K562 treated with DMSO at 1 percent for 12 hours (cell line): ENCODE results near the gene ZBTB40. TPM values are rescaled to one million over a fixed set of nuclear protein-coding genes. Genes with fewer than 3 reads are reported as not detected.

Experiments
- total RNA-seq: library from RNA; unstranded; fragments of 300-600 nt; gene quantifications from 2 replicates; pipeline ENCODE4 v1.2.3, GENCODE V29; 2022; ENCODE audit not compliant: insufficient read depth

Gene ZBTB40, protein sequence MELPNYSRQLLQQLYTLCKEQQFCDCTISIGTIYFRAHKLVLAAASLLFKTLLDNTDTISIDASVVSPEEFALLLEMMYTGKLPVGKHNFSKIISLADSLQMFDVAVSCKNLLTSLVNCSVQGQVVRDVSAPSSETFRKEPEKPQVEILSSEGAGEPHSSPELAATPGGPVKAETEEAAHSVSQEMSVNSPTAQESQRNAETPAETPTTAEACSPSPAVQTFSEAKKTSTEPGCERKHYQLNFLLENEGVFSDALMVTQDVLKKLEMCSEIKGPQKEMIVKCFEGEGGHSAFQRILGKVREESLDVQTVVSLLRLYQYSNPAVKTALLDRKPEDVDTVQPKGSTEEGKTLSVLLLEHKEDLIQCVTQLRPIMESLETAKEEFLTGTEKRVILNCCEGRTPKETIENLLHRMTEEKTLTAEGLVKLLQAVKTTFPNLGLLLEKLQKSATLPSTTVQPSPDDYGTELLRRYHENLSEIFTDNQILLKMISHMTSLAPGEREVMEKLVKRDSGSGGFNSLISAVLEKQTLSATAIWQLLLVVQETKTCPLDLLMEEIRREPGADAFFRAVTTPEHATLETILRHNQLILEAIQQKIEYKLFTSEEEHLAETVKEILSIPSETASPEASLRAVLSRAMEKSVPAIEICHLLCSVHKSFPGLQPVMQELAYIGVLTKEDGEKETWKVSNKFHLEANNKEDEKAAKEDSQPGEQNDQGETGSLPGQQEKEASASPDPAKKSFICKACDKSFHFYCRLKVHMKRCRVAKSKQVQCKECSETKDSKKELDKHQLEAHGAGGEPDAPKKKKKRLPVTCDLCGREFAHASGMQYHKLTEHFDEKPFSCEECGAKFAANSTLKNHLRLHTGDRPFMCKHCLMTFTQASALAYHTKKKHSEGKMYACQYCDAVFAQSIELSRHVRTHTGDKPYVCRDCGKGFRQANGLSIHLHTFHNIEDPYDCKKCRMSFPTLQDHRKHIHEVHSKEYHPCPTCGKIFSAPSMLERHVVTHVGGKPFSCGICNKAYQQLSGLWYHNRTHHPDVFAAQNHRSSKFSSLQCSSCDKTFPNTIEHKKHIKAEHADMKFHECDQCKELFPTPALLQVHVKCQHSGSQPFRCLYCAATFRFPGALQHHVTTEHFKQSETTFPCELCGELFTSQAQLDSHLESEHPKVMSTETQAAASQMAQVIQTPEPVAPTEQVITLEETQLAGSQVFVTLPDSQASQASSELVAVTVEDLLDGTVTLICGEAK
- 4.8 and 20.7 TPM in 2 replicates for total RNA-seq

DNA sequence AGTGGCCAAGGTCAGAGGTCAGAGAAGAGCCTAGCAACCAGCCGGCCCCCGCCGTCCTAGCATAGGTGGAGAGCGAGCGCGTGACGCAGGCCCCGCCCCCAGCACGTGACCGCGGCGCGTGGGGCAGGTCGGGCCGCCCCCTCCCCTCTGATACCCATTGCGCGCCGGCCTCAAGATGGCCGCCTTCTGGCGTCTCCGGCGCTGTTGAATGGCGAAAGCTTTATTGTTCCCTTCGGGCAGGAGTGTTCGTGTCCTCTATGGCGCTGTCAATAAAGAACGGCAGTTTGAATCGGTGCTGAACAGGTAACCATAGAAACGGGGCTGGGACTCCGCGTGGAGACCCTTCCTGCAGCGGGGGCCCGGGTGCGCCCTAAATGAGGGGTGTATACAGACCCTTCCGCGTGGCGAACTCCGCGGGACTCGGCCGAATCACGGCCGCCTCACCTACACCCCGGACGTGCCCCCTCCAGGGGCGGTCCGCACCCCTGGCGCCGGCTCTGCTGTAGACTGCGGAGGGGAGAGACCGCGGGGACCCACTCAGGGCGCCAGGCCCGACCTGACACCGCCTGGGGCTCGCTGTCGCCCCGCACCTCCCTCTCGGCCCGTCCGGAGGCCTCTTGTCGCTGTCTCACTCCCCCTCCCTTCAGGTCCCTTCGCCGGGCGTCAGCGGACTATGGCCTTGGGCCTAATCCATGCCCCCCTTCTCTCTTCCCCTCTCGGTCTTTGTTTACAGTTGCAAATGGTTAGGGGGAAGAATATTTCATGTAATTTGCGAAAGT, at the start of gene ZBTB40:
Gene ZBTB40, plus strand, starts transcription at position 150 of the 779 bp plus-strand sequence. CDS start 38,098 bp downstream, outside the sequence.

DNA sequence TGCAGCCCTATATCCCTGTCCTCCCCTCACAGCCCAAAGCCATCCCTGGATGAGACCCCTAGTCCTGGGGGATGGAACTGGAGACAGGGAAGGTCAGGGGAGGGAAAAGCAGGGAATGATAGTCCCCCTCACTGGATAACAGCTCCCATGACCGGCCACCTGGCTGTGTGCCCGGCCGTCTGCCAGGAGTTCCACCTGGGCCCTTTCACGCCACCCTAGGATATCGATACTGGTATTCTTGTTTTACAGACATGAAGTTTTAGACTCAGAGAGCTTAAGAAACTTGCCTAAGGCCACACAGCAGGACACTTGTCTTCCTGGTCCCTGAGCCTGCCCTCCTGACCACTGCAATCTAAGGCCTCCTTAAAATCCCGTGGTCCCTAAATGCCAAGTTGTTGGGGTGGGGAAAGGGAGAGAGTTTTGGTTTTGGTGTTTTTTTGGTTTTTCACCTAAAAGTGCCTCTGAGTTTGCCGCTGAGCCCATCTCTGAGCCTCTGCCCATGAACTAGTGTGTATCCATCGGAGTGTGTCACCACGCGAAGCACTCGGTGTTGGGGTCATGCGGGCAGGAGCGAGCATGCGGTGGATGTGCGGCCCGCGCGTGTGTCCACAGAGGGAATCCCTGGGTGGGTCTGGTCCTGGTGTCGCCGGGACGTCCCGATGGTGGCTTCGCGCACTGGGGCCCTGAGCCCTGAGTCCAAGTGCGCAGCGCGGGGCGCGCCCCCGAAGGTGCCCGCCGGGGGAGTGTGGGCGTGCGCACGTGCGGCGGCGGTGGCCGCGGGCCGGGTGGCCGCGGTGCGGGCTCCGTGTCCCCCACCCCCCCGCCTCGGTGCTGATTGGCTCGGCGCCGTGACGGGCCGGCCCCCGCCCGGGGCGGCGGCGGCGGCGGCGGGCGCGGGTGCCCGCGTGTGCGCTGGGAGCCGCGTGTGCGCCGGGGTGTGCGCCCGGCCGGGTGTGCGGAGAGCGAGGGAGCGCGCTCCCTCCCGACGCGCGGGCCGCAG, 111.2 kb downstream of the ZBTB40 start, which contains the start of gene EPHA8:
Gene EPHA8, plus strand, starts transcription at position 906 of the 1,000 bp plus-strand sequence. CDS start 147 bp downstream, outside the sequence.

Other genes with a start within 250 kb of the ZBTB40 start
- not detected in 2 replicates for gene EPHA8, start 111.6 kb downstream of the ZBTB40 start, total RNA-seq
- gene C1QA, start 184.8 kb downstream of the ZBTB40 start, total RNA-seq, result not detected in 2 replicates
- gene C1QC, start 191.8 kb downstream of the ZBTB40 start, total RNA-seq, result not detected in 2 replicates
- gene C1QB, start 201.4 kb downstream of the ZBTB40 start, total RNA-seq, result not detected in 2 replicates